GM19452 (cell line): ENCODE data around the gene AKAP12.

Source experiments
- ATAC-seq: cut with Tn5 transposase; IDR thresholded peaks from one replicate; pipeline ENCODE4 v1.9.1; 2021; ENCODE audit not compliant: unreplicated experiment

AKAP12 gene

GRCh38 chr6:151239603-151240035, at the start of gene AKAP12:
AKAP12 (plus strand) TSS chr6:151239967; CDS start chr6:151240563, 596 bp downstream.
- ATAC-seq, result no peak

GRCh38 chr6:151191527-151191926, 48.2 kb upstream of the AKAP12 start:
- ATAC-seq, result no peak

GRCh38 chr6:151196555-151196954, 43.2 kb upstream of the AKAP12 start:
- ATAC-seq, result no peak

GRCh38 chr6:151197556-151197955, 42.2 kb upstream of the AKAP12 start:
- ATAC-seq, result no peak

GRCh38 chr6:151199991-151200390, 39.8 kb upstream of the AKAP12 start:
- ATAC-seq, result no peak

GRCh38 chr6:151205721-151206600, 33.8 kb upstream of the AKAP12 start:
- no peak for ATAC-seq

GRCh38 chr6:151207674-151208073, 32.1 kb upstream of the AKAP12 start:
- no peak for ATAC-seq

GRCh38 chr6:151209071-151209831, 30.5 kb upstream of the AKAP12 start:
- ATAC-seq, result no peak

GRCh38 chr6:151211075-151211474, 28.7 kb upstream of the AKAP12 start:
- ATAC-seq, result no peak

GRCh38 chr6:151213352-151213751, 26.4 kb upstream of the AKAP12 start:
- no peak for ATAC-seq

- no peak for ATAC-seq
Observed at GRCh38 chr6:151215999-151216398, 23.8 kb upstream of the AKAP12 start.

GRCh38 chr6:151216804-151217203, 23.0 kb upstream of the AKAP12 start:
- no peak for ATAC-seq

- ATAC-seq, result no peak
Observed at GRCh38 chr6:151219192-151219591, 20.6 kb upstream of the AKAP12 start.

- ATAC-seq, result no peak
Observed at GRCh38 chr6:151224076-151224475, 15.7 kb upstream of the AKAP12 start.

GRCh38 chr6:151225919-151226318, 13.8 kb upstream of the AKAP12 start:
- ATAC-seq, result no peak

GRCh38 chr6:151228788-151229400, 10.9 kb upstream of the AKAP12 start:
- no peak for ATAC-seq

- no peak for ATAC-seq
Observed at GRCh38 chr6:151229401-151230276, 10.1 kb upstream of the AKAP12 start.

- no peak for ATAC-seq
Observed at GRCh38 chr6:151230277-151230577, 9.5 kb upstream of the AKAP12 start.

- ATAC-seq, result no peak
Observed at GRCh38 chr6:151232899-151233298, 6.9 kb upstream of the AKAP12 start.

GRCh38 chr6:151233731-151234130, 6.0 kb upstream of the AKAP12 start:
- no peak for ATAC-seq
